ENCODE measurements around the gene MLLT6. TPM values are rescaled to one million over a fixed set of nuclear protein-coding genes. Genes with fewer than 3 reads are reported as not detected.
A peak's percentile ranks its signal among the peaks of the same experiment; 100 is the strongest.

Gene MLLT6
- total and polyA plus RNA-seq, 2 of the 13 experiments (the other 11 are each of a cell fraction or from before 2014, with no cell fraction given): 50.7 to 69.5 TPM

GRCh38 chr17:38676706-38677504 lies 28.2 kb upstream of the MLLT6 start:
- DNase-seq (ENCODE audit: low spot score) (peak; percentile 93), ATAC-seq (peak; percentile 65), FAIRE-seq (no peak)
- intact Hi-C loops (cut with micrococcal nuclease; ENCODE audit: unreplicated experiment) (loop anchor here (1.0 to 2.0 kb wide), 4 partner anchors 14 to 58 kb away; partner anchors contain the start of gene CISD3), in situ Hi-C loops (cut with HindIII; ENCODE audit: extremely low pct_ligation_motif_present, low pct_unique_long_range_greater_than_20kb) (loop anchor here (5.0 kb wide), 1 partner anchor 55 kb away; the partner anchor contains the start of gene CISD3)
- 13% methylated on average over 9 of the region's 9 CpGs for WGBS (ENCODE audit: low lambda C conversion rate)
- Histone ChIP-seq H4K20me1 (ENCODE audit: insufficient read depth, low read length) (peaks cover 7% of the 10 kb centered on the region), H3K9ac (ENCODE audit: insufficient read depth, low read depth, low read length) (no peak overlapping the region), H3K4me2 (ENCODE audit: low read depth, low read length) (peak overlapping the region; percentile 34), H3K9me3 (ENCODE audit: low read length) (no peaks in the 10 kb centered on the region), H3K4me3 (replicated peaks in 1 of 3; ENCODE audit: insufficient read depth in 1 of 3, low read depth in 2 of 3, low read length in 3 of 3) (no peak overlapping the region), H3K36me3 (replicated peaks in 1 of 2; ENCODE audit: control insufficient read depth in 1 of 2, insufficient read depth in 2 of 2, low read length in 2 of 2) (no peaks in the 10 kb centered on the region), H3K4me1 (ENCODE audit: insufficient read depth, low read length) (peaks cover 70% of the 10 kb centered on the region), H3K27me3 (ENCODE audit: control insufficient read depth in 1 of 2, insufficient read depth in 2 of 2, low read length in 2 of 2) (no peaks in the 10 kb centered on the region; a peak in 1 of 5 replicates), H2AFZ (ENCODE audit: low read length) (no peak overlapping the region), H3K27ac (ENCODE audit: extremely low read length, insufficient read depth, low read length) (no peak overlapping the region), H3K79me2 (ENCODE audit: insufficient read depth, low read length) (peaks cover 14% of the 10 kb centered on the region)
- no TSS peak for BruUV-seq (replicated peaks)
- CTCF ChIA-PET (ENCODE audit: low intra/inter-chr PET ratio, low total read pairs): interaction anchor here (0.7 to 4.5 kb wide), 3 partner anchors 27 to 58 kb away, joined by 3 to 37 read pairs (median 6); partner anchors contain the start of gene CISD3
- POLR2A ChIA-PET: interaction anchor here (0.7 to 5.2 kb wide), 18 partner anchors 11 to 177 kb away, joined by 3 to 88 read pairs (median 6); partner anchors contain the start of genes CISD3 and MLLT6
- TF ChIP-seq MXI1 (IDR thresholded peaks at IDR 0.05; ENCODE audit: borderline replicate concordance, low read depth, low read length) (peak; percentile 96; the same call in 2 of the 3 replicates), ZFX (CRISPR knock-in tag; IDR thresholded peaks at IDR 0.05; ENCODE audit: low read depth) (peak; percentile 46; the same call in 1 of the 2 replicates), ZNF17 (CRISPR knock-in tag; IDR thresholded peaks at IDR 0.05) (no peak), GRHL1 (CRISPR knock-in tag; conservative IDR thresholded peaks at IDR 0.05) (no peak), PBX2 (CRISPR knock-in tag; IDR thresholded peaks at IDR 0.05) (no peak), ZBTB49 (CRISPR knock-in tag; IDR thresholded peaks at IDR 0.05; ENCODE audit: borderline replicate concordance) (no peak), ZNF550 (CRISPR knock-in tag; IDR thresholded peaks at IDR 0.05; ENCODE audit: borderline replicate concordance) (no peak), ATF7-NPFF (CRISPR knock-in tag; IDR thresholded peaks at IDR 0.05; ENCODE audit: low read depth) (peak; percentile 76; the same call in 1 of the 2 replicates), ZNF256 (CRISPR knock-in tag; conservative IDR thresholded peaks at IDR 0.05) (no peak), BCL6 (CRISPR knock-in tag; IDR thresholded peaks at IDR 0.05) (peak; percentile 31; the same call in 1 of the 2 replicates), SRSF9 (IDR thresholded peaks at IDR 0.05; ENCODE audit: borderline replicate concordance, insufficient read depth, low read depth, low read length, poor library complexity, severe bottlenecking) (no peak), ZNF274 (CRISPR knock-in tag; IDR thresholded peaks at IDR 0.05) (0 out of 2 replicates have a peak, but pooled peaks have one; percentile 52), KLF6 (CRISPR knock-in tag; IDR thresholded peaks at IDR 0.05) (0 out of 2 replicates have a peak, but pooled peaks have one; percentile 57), KAT8 (CRISPR knock-in tag; IDR thresholded peaks at IDR 0.05) (peak; percentile 79), ZFAT (CRISPR knock-in tag; conservative IDR thresholded peaks at IDR 0.05) (no peak), ARHGAP35 (CRISPR knock-in tag; IDR thresholded peaks at IDR 0.05; ENCODE audit: borderline replicate concordance) (no peak; the same call in 1 of the 2 replicates), NFE2L1 (CRISPR knock-in tag; IDR thresholded peaks at IDR 0.05; ENCODE audit: borderline replicate concordance) (no peak), ZNF24 (IDR thresholded peaks at IDR 0.05) (peak; percentile 49; the same call in 1 of the 2 replicates)

Measured in HepG2 (cell line).